Measurements from ENCODE around the gene PDLIM1. TPM values are rescaled to one million over a fixed set of nuclear protein-coding genes. Genes with fewer than 3 reads are reported as not detected.
"Not testable (repeated sequence)": the region's sequence is repeated elsewhere in the genome, so short reads cannot be mapped to it uniquely, and the experiment has no call there.

Gene PDLIM1
- total RNA-seq, 1 donor from 2014 or later: 405 TPM

DNA sequence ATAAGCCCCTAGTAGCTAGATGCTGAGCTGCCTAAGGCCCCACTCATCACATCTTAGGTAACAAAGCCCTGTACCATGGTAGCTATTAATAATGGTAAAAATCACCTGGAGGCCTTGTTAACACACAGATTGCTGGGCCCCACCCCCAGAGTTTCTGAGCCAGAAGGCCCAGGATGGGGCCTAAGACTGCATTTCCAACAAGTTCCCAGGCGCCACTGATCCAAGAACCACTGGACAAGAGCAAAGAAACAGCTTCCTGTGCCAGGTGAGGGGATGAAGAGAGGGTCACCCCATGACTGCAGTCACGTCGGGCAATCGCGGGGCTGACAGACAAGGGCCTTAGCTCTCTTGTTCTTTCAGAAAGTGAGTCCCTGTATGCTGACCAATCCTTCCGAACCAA, 50.0 kb downstream of the PDLIM1 start:
- no peak for DNase-seq (ENCODE audit: low spot score)

DNA sequence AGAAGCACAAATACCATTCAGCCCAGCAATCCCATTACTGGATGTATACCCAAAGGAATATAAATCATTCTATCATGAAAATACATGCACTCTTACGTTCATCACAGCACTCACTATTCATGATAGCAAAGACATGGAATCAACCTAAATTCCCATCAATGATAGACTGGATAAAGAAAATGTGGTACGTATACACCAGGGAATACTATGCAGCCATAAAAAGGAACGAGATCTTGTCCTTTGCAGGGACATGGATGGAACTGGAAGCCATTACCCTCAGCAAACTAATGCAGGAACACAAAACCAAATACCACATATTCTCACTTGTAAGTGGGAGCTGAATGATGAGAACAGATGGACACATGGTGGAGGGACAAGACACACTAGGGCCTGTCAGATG, 50.7 kb downstream of the PDLIM1 start:
- DNase-seq (ENCODE audit: low spot score): not testable (repeated sequence)

DNA sequence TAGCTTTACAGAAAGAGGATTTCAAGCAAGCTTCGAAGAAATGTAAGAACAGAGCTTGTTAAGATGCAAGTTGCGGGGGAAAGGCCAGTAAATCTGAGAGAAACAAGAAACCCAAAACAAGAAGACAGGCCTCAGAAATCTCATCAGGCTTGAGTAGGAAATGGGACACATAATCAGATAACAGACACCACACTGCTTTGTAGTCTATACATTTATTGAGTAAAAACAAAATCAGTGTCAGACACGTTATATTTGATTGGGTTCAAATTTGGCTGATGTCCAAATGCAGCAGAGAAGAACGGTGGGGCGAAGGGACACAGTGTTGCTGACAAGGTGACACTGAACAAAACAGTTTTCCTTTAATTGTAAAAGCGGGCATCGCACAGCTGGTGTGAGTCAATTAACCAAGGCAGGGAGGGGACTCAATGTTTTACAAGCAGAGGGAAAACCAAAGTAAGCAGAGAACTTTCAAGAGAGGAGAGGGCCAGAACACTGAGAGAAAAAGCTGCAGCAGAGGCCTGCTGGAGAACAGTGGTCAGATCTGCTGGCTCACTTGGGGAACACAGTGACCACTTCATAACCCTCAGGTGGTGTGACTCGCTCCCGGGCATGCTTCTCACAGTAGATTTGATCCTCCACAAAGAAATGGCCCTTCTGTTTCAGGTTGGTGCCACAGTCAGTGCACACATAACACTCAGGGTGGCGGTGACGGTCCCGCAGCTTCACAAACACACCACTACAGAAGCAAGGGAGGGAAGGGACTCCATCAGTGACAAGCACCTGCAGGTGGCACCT, 53.2 kb downstream of the PDLIM1 start:
- DNase-seq (ENCODE audit: low spot score): no peak

DNA sequence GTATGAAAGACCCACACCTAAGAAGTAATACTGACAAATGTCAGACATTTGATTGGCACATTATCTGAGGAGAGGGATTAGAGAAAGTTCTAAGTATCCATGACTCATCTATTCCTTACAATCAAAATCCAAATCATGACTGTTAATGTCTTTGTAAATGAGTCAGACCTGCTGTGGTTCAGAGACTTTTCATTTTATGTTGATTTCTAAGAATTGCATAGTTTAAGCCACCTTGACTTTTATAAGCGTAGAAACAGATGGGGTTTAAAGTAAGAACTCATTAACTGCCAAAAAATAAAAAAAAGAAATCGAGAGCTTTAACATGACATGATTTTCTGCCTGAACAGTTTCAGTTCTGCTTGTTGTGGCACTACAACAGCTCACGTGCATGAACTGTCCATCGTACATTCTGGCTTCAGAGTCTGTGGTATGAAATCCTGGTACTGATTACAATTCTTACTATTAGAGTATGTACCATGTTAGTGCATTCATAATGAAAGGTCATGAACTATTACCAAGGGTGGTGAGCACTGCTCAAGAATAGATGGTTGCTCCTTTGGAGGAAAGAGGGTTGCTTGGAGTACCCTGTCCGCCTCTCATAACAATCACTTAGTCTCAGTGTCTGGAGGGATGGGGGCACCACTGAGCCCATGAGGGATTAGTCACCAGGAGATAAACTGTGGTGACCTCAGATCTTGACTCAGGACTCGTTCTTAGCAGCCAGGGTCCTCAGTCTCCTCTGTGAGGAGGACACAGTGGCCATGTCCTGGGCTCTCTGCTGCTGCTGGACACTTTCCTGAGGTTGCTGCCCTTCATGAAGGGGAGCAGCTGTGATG, 54.5 kb downstream of the PDLIM1 start:
- no peak for DNase-seq (ENCODE audit: low spot score)

DNA sequence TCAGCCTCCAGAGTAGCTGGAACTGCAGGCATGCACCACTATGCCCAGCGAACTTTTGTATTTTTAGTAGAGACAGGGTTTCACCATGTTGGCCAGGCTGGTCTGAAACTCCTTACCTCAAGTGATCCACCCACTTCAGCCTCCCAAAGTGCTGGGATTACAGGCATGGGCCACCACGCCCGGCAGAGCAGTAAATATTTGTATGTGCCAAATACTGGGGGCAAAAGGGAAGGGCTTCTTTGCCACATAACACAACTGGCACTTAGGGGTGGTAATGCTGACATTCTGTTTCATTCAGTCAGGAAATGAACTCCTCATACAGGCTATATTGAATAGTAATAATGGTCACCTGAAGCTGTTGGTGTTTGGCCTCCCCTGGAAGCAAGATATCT, 55.1 kb downstream of the PDLIM1 start:
- DNase-seq (ENCODE audit: low spot score): no peak

DNA sequence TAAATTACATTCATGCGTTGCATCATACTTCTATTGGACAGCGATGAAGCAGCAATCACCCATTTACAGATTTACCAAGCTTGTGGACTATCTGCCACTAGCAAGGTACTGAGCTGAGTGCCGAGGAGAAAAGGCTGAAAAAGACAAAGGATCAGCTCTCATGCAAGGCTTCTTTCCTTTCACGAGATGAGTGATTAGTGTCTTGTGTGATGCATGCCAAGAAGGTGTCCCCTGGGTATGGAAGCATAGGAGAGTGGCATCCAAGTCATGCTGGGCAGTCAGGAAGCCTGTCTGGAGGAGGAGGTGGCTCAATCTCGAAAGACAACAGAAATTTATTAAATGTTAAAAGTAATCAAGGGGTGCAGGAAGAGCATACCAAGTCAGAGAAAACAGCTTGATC, 55.9 kb downstream of the PDLIM1 start:
- no peak for DNase-seq (ENCODE audit: low spot score)

DNA sequence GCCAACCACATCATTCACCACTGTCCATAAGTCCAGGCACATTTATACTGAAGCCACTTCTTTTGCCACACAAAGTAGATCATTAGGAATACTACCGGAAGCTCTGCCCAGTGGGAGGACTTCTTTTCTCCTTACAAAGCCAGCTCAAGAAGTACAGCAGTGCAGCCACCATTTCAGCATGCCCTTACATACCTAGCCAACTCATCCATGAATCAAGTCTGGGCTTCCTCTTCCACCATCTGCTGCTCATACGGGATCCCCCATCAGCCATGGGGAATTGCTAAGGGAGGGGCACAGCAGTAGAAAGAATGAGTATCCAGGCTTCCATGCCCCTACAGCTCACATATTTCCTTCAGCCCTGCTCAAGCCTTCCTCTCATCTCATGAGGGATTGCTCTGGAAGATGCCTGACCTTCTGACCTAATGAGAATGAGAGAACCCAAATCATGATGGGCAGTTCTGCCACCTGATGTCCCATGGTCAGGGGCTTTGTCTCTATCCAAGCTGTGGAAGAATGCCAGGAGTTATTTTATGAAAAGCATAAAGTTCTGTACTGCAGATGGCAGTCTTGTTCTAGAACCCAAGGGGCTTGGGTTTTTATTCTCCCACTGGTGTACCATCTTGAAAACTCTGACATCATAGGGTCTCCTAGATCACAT, 57.3 kb downstream of the PDLIM1 start:
- DNase-seq (ENCODE audit: low spot score): no peak

DNA sequence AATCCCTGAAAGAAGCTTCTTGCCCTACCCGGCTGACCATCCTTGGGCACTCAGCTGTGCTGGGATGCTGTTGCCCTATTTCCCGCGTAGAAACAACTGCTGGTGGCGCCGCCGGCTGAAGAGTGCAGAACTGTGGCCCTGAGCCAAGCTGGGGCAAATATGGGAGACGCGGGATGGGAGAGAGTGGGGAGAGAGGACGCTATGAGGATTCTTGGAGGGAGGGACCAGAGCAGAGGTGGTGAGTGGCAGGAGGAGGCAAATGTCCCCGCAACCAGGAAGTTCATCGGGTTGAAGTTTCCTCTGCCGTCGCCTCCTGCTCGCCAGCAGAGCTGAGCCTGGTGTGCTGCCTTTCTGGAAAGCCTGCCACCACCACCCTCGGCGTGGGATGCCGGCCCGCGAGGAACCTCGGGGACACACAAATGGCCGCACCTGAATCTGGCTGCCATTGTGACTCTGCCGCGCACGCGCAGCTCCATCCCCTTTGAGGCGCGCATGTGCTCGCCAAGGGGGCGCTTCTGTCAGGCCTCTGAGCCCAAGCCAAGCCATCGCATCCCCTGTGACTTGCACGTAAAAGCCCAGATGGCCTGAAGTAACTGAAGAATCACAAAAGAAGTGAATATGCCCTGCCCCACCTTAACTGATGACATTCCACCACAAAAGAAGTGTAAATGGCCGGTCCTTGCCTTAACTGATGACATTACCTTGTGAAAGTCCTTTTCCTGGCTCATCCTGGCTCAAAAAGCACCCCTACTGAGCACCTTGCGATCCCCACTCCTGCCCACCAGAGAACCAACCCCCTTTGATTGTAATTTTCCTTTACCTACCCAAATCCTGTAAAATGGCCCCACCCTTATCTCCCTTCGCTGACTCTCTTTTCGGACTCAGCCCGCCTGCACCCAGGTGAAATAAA, 59.9 kb downstream of the PDLIM1 start:
- DNase-seq (ENCODE audit: low spot score): peak; percentile 56

DNA sequence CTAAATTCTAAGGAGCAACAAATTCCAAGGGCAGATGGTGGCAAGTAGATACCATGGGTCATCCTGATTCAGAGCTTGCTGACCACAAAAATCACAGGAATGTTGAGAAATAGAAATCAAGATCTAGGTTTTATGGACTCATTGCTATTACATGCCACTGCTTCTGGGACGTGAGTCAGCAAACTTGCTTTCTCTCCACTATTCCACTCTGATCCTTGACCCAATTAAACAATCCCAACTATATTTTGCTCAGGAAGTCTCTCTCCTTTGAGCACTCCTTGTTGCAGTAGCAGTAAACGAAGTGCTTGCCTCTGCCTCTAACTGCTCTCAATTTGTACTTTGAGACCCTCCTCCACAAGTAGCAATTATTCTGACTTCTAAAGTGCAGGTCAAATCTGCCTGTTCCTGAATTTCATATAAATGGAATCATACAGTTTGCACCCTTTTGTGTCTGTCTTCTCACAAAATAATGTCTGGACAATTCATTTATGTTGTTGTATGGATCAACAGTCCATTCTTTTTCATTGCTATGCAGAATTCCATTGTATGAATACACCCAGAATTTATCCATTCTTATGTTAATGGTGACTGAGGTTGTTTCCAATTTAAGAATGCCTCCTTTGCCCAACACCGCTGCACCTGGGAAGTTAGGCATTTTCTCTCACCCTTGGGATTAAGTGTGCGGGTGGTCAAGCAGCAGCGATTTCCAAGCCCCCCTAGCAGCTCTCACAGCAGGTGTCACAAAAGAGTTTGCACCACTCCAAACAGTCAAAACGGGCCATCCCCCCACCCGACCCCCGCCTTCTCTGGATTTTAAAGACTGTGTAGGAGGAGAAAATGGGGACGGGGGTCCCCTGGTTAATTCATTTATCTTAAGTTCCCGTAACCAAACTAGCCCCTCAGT, 60.8 kb downstream of the PDLIM1 start:
- DNase-seq (ENCODE audit: low spot score): no peak

DNA sequence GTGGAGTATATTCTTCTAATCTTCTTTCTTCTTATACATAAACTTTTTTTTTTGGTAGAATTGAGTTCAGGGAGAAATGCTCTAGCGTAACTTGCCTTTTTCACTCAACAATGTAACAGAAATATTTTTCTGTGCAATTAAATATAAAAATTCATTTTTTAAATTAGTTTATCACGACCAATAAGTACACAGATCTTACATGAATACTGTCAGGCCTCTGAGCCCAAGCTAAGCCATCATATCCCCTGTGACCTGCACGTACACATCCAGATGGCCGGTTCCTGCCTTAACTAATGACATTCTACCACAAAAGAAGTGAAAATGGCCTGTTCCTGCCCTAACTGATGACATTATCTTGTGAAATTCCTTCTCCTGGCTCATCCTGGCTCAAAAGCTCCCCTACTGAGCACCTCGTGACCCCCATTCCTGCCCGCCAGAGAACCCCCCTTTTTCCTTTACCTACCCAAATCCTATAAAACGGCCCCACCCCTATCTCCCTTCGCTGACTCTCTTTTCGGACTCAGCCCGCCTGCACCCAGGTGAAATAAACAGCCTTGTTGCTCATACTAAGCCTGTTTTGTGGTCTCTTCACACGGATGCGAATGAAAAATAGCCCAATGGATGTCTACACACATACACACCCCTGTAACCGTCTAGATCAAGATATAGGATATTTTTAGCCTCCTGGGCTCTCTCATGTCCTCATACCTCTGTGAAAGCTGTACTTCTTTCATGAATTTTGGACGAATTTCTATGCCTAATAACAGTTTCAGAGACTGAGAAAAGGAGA, 61.7 kb downstream of the PDLIM1 start:
- not testable (repeated sequence) for DNase-seq (ENCODE audit: low spot score)

DNA sequence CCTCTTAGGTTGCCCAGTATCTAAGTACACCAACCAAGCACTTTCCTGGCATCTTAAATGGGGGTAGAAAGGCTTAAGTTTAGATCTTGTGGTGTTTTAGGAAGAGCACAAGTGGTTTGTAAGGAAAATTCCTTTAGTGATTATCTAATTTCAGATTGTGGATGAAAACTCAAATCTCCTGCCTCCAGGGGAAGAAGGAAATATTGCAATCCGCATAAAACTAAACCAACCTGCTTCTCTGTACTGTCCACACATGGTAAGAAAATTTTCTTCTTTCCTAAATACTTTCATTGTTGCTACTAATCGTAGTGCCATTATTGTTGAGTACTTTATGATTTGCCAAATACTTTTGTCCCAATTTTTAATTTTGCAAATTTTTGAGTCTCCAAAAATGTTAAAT, 65.7 kb downstream of the PDLIM1 start:
- DNase-seq (ENCODE audit: low spot score): no peak

DNA sequence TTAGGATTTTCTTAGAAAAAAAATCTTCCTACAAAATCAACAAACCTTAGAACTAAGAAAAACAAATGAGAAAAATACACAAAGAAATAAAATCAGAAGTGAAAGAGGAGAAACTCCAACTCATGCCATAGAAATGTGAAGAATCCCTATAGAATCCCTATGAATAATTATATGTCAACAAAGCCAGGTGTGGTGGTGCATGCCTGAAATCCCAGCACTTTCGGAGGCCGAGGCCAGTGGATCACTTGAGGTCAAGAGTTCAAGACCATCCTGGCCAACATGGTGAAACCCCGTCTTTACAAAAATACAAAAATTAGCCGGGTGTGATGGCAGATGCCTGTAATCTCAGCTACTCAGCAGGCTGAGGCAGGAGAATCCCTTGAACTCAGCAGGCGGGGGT, 69.7 kb downstream of the PDLIM1 start:
- no peak for DNase-seq (ENCODE audit: low spot score)

DNA sequence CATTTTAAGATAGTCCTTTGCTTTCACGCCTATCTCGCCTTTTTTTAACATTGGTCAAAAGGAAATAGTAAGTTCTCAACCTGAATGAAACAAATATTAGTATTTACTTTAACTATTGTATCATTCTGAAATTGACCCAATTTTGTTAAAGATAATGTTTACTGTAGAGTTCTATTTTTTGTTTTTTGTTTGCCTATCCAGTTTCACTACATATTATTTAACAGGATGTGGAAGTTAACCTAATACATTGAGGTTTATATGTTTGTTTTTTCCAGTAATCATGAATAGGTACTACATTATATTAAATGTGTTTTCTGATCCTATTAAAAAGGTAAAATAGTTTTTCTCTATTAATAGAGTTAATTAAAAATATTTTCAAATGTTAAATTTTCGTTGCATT, 70.3 kb downstream of the PDLIM1 start:
- no peak for DNase-seq (ENCODE audit: low spot score)

DNA sequence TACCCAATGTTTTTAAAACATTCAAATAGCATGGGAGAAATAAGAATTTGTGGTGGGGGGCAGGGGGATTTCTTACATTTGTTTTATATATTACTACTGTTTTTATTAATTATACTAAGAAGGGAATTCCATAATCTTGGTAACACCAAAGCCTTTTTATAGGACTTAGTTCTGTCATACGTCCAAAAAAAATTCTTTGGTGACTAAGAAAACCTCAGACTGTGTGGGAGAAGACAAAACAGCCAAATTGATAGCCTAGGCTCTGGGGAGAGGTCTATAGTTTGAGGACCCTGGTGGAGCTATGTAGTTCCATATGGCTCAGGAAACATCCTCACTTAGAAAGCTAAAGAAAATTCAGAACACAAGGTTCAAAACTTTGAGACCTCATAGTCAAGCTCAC, 73.3 kb downstream of the PDLIM1 start:
- no peak for DNase-seq (ENCODE audit: low spot score)

DNA sequence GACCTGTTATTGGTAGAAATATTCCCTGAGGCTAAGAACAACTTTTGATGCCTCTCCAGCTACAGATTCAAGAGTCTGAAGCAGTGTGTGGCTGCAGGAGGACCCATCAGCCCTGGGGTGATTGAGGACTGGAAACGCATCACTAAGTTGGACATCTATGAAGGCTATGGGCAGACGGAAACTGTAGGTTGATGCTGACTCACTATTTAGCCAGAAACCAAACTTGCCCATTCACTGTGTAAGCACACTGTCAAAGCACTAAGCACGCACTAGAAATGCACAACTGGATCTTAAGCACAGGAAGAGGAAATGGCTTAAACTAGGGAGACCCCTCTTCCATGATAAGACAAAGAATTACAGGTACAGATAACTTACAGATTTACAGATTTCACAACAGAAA, 76.0 kb downstream of the PDLIM1 start:
- DNase-seq (ENCODE audit: low spot score): no peak

DNA sequence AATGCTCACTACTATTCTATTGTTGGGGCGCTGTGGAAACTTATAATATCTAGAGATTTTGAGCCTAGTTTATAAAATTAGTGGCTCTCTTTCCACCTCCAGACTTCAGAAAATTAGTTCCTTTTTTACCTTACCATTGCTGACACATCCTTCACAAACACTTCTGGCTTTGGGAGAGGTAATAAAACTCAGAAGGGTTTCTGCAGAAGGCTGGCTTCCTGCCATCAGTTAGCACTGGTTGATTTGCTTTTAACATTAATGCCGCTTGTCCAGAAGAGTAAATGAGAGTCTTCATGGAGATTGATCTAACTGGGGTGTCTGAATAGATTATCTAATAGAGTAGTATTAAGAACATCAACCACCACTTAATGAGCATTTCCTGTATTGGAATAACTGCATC, 76.4 kb downstream of the PDLIM1 start:
- DNase-seq (ENCODE audit: low spot score): no peak

DNA sequence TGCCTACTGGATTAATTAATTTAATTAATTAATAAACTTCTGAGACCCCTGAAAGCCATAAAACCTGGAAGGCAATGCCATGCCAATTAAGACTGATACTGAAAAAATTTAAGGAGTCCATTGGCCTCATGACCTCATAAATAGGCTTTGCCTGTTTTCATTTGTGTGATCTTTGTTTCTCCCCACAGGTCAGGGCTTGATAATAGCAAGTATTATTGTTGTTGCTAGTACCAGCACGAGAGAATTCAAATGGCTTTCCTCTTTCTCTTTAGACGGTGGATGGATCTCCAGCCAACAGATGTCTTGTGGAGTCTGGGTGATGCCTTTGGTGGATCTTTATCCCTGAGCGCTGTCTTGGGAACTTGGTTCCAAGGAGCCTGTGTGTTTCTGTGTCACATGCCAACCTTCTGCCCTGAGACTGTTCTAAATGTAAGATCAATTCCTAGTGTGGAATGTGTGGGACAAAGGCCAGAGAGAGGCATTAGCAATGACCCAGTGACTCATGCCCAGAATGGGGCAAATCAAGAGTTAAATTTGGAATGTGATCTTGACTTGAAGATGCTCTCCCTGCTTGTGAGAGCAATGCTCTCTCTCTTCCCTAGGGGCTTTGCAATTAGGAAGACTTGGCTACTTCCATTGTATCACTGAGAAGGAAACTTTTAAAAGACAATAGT, 79.1 kb downstream of the PDLIM1 start:
- no peak for DNase-seq (ENCODE audit: low spot score)

DNA sequence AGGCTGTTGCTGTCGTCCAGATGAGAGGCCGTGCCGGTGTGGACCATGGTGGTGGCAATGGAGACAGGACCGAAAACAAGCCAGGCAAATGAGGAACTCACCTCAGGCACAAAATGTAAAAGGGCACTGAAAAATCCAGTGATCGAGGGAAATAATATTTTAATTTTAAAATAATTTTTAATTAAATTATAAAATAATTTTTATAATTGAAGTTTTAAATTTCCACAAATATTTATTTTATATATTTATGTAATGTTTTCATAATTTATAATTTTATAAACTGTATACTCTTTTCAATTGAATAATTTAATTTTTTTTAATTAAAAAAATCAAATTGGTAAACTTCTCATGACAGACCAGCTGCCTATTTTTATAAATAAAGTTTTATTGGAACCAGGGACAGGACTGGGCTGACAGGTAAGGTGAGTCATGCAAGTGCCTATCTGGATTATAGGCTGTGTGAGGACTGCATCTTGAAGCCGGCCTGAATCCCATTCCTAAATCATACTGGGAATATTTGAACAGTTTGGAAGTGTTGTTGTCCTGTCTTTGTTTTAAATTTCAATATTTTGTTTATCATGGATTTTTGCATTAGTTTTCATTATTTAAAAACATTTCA, 81.2 kb downstream of the PDLIM1 start:
- no peak for DNase-seq (ENCODE audit: low spot score)

Measured in ureter (tissue), 1 donor.